LNCAP (cell line): Measurements from ENCODE around the gene DNAAF9.
A peak's percentile ranks its signal among the peaks of the same experiment; 100 is the strongest.

Experiments used
- CTCF ChIP-seq: fragments of 450-650 bp; IDR thresholded peaks from 2 replicates; pipeline ENCODE4 v1.5.1; 2017; ENCODE audit warnings: mild to moderate bottlenecking

Gene DNAAF9

GRCh38 chr20:3407040-3407770 lies at the start of gene DNAAF9:
TSS of gene DNAAF9 (minus strand) at chr20:3407669. CDS start at chr20:3407557, 112 bp downstream.
- TF ChIP-seq CTCF = 0 out of 2 replicates have a peak, but pooled peaks have one; percentile 35

GRCh38 chr20:3456648-3457047 lies 49.2 kb upstream of the DNAAF9 start:
- no peak for TF ChIP-seq CTCF

- no peak for TF ChIP-seq CTCF
Measured at GRCh38 chr20:3454831-3455230, 47.4 kb upstream of the DNAAF9 start.

DNA sequence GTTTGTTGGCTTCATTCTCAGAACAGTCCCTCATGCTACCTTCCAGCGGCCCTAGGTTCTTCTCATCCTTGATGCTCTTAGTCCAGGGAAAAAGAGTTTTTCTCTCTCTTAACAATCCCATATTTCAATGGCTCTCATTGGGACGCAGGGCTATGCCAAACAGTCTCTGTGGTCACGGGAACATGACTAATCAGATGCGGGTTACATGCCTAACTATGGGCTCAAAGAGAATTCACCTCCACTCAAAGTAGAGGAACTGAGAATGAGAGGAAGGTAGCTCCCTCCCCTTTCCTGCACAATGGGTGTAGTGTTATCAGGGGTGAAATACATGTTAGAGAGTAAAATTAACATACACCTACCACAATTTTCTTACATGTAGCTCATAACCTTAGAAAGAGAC lies 45.2 kb upstream of the DNAAF9 start:
- no peak for TF ChIP-seq CTCF

- no peak for TF ChIP-seq CTCF
Measured at GRCh38 chr20:3452136-3452535, 44.7 kb upstream of the DNAAF9 start.

DNA sequence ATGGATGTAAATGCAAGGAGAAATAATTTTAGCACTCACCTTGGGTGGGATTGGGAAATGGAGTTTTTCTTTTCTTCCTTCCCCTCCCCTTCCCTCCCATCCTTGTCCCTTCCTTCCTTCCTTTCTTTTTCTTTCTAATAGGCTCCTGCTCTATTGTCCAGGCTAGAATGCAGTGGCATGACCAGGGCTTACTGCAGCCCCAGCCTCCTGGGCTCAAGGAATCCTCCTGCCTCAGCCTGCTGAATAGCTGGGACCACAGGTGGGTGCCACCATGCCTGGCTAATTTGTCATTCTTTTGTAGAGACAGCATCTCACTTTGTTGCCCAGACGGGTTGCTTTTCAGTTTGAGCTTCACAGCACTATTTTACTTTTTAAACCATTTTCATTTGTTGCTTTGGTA lies 41.9 kb upstream of the DNAAF9 start:
- no peak for TF ChIP-seq CTCF

GRCh38 chr20:3447321-3447720 lies 39.9 kb upstream of the DNAAF9 start:
- TF ChIP-seq CTCF = no peak

DNA sequence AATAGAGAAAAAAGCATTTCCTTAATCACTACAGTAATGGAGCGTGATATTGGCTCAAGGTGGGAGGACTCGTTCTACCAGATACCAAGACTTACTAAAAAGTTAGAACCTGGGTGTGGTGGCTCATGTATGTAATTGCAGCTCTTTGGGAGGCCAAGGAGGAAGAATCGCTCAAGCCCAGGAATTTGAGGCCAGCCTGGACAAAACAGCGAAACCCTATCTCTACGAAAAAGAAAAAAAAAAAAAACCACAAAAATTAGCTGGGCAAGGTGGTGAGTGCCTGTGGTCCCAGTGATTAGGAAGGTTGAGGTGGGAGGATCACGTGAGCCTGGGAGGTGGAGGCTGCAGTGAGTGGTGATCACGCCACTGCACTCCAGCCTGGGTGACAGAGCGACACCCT lies 39.3 kb upstream of the DNAAF9 start:
- no peak for TF ChIP-seq CTCF
